Activated T-cell treated with anti-CD3 and anti-CD28 coated beads for 24 hours (primary cell): ENCODE data around the gene CNTNAP5.

Source experiments
- DNase-seq: peaks from one replicate; pipeline ENCODE4 v3.0.0-alpha.2; 2020; ENCODE audit warnings: low read depth

Gene CNTNAP5

GRCh38 chr2:124476291-124476690 is 451.2 kb downstream of the CNTNAP5 start:
- no peak for DNase-seq

- DNase-seq = no peak
Measured at GRCh38 chr2:124478761-124479160, 453.7 kb downstream of the CNTNAP5 start.

- DNase-seq = no peak
Measured at GRCh38 chr2:124480958-124481357, 455.9 kb downstream of the CNTNAP5 start.

GRCh38 chr2:124482044-124482443 is 457.0 kb downstream of the CNTNAP5 start:
- no peak for DNase-seq

- DNase-seq = no peak
Measured at GRCh38 chr2:124482551-124482950, 457.5 kb downstream of the CNTNAP5 start.

- no peak for DNase-seq
Measured at GRCh38 chr2:124485659-124486058, 460.6 kb downstream of the CNTNAP5 start.

GRCh38 chr2:124489686-124490085 is 464.6 kb downstream of the CNTNAP5 start:
- no peak for DNase-seq

GRCh38 chr2:124501575-124502152 is 476.6 kb downstream of the CNTNAP5 start:
- DNase-seq = no peak

GRCh38 chr2:124514236-124514635 is 489.1 kb downstream of the CNTNAP5 start:
- no peak for DNase-seq

- DNase-seq = no peak
Measured at GRCh38 chr2:124520953-124521352, 495.9 kb downstream of the CNTNAP5 start.

GRCh38 chr2:124523096-124523495 is 498.0 kb downstream of the CNTNAP5 start:
- no peak for DNase-seq

GRCh38 chr2:124524155-124524915 is 499.2 kb downstream of the CNTNAP5 start:
- DNase-seq = no peak

GRCh38 chr2:124526221-124526620 is 501.1 kb downstream of the CNTNAP5 start:
- DNase-seq = no peak

GRCh38 chr2:124530203-124530602 is 505.1 kb downstream of the CNTNAP5 start:
- DNase-seq = no peak

GRCh38 chr2:124533226-124533954 is 508.3 kb downstream of the CNTNAP5 start:
- DNase-seq = no peak

GRCh38 chr2:124534028-124534427 is 508.9 kb downstream of the CNTNAP5 start:
- DNase-seq = no peak

- no peak for DNase-seq
Measured at GRCh38 chr2:124535816-124536215, 510.7 kb downstream of the CNTNAP5 start.

GRCh38 chr2:124536591-124536990 is 511.5 kb downstream of the CNTNAP5 start:
- no peak for DNase-seq

- DNase-seq = no peak
Measured at GRCh38 chr2:124538549-124538948, 513.5 kb downstream of the CNTNAP5 start.

GRCh38 chr2:124540805-124541204 is 515.7 kb downstream of the CNTNAP5 start:
- DNase-seq = no peak

- DNase-seq = no peak
Measured at GRCh38 chr2:124542932-124543640, 518.0 kb downstream of the CNTNAP5 start.

- no peak for DNase-seq
Measured at GRCh38 chr2:124547700-124548099, 522.6 kb downstream of the CNTNAP5 start.
